Measurements from ENCODE around the gene LSM2. TPM values are rescaled to one million over a fixed set of nuclear protein-coding genes. Genes with fewer than 3 reads are reported as not detected.

LSM2 gene
- total RNA-seq, 2 experiments from 2014 or later, result 78.4 to 82.6 TPM

DNA sequence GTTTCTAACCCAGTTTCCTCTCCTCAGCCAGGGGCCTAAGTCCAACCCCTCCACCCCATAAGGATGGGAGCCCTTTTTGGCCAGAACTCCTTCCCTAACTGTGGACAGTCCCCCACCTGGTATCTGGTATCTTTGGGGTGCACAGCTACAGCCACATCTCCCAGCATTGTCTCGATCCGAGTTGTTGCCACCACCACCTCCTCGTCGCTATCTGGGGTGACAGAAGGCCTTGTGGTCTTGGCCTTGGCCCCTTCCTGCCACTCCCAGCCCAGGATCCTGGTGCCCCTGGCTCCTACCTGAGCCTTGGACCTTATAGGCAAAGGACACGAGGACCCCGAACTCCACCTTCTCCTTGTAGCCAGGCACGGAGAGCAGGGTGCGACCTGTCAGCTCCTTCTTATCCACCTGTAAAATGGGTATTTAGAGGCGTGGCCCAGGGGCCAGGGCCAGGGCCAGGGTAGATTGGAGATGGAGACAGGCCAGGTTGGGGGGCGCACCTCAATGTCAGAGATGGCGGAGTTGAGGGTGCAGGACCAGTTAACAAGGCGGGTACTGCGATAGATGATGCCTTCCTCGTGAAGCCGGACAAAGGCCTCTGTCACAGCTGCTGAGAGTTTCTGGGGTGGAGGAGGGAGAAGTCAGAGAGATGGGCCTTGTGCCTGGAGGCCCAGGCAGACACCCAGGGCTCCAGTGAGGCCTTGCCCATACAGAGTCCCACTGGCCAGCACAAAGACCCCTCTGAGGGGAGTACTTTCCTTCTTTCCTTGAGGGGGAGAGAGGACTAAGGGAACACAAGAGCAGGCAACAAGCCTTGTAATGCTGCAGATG, 22.5 kb downstream of the LSM2 start:
- BruUV-seq (replicated peaks), result no TSS peak
- H3K4me3 ChIP-seq (ENCODE audit: low read depth, low read length, poor library complexity, severe bottlenecking), result no peak overlapping the region
- TF ChIP-seq, protein P1, sequence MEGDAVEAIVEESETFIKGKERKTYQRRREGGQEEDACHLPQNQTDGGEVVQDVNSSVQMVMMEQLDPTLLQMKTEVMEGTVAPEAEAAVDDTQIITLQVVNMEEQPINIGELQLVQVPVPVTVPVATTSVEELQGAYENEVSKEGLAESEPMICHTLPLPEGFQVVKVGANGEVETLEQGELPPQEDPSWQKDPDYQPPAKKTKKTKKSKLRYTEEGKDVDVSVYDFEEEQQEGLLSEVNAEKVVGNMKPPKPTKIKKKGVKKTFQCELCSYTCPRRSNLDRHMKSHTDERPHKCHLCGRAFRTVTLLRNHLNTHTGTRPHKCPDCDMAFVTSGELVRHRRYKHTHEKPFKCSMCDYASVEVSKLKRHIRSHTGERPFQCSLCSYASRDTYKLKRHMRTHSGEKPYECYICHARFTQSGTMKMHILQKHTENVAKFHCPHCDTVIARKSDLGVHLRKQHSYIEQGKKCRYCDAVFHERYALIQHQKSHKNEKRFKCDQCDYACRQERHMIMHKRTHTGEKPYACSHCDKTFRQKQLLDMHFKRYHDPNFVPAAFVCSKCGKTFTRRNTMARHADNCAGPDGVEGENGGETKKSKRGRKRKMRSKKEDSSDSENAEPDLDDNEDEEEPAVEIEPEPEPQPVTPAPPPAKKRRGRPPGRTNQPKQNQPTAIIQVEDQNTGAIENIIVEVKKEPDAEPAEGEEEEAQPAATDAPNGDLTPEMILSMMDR (conservative IDR thresholded peaks at IDR 0.05; ENCODE audit: low read length), result no peak
- TF ChIP-seq EZH2phosphoT487 (IDR thresholded peaks at IDR 0.05; ENCODE audit: borderline replicate concordance, low read depth, low read length), result no peak
- no peak for DNase-seq (ENCODE audit: low spot score)
- H3K36me3 ChIP-seq (ENCODE audit: insufficient read depth, low read length), result peaks cover 95% of the 10 kb centered on the region
- intact Hi-C loops (cut with micrococcal nuclease; ENCODE audit: unreplicated experiment), result no loop called here
- CTCF ChIA-PET (ENCODE audit: unreplicated experiment), result no interaction called here
- no peak overlapping the region for H2AFZ ChIP-seq (ENCODE audit: low read length)
- no peaks in the 10 kb centered on the region for H4K20me1 ChIP-seq (ENCODE audit: insufficient read depth, low read length)
- no peak overlapping the region for H3K4me2 ChIP-seq (ENCODE audit: low read length)
- H3K4me1 ChIP-seq (ENCODE audit: insufficient read depth, low read length, poor library complexity, severe bottlenecking), result peaks cover 14% of the 10 kb centered on the region
- POLR2A ChIA-PET, result interaction anchor here (1.0 kb wide), 1 partner anchor 78 kb away, joined by 5 read pairs; the partner anchor contains the start of gene NEU1
- no peaks in the 10 kb centered on the region for H3K9me2 ChIP-seq (ENCODE audit: insufficient read depth, low read length)
- no peaks in the 10 kb centered on the region for H3K9me3 ChIP-seq (ENCODE audit: low read length)
- H3K79me2 ChIP-seq (ENCODE audit: insufficient read depth, low read depth, low read length), result peaks cover 8% of the 10 kb centered on the region; the same call in 1 of the 2 replicates
- no peak overlapping the region for H3K27ac ChIP-seq (ENCODE audit: low read depth, low read length, poor library complexity, severe bottlenecking)

DNA sequence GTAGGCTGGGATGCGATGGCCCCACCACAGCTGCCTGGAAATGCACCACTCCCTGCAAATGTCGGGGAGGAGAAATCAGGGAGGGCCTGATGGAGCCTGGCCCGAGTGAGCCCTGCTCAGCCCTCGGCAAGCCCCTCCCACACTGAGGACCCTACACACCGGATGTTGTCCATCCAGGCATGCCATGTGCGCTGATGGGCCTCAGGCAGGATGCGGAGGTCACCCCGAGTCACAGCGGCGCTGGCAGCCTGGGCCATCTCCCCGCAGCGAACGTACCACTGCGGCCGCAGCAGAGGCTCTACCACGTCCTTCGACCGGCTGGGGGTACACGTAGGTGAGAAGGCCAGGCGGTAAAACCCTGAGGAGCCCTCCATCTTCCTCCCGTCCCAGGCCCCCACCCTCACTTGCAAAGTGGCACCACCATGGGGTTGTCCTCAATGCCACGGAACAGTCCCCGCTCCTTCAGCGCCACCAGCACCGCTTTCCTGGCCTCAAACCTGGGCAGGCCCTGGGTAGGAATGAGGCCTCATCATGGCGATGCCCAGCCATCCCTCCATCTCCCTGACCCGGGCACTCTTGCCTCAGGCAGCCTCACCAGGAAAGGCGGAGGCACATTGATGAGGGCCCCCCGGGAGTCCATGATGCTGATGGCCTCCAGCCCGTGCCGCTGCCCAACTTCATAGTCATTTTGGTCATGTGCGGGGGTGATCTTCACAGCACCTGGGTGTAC, 24.5 kb downstream of the LSM2 start:
- Histone ChIP-seq H4K20me1 (ENCODE audit: insufficient read depth, low read length) (no peaks in the 10 kb centered on the region), H3K4me1 (ENCODE audit: insufficient read depth, low read length, poor library complexity, severe bottlenecking) (no peaks in the 10 kb centered on the region), H3K9me2 (ENCODE audit: insufficient read depth, low read length) (no peaks in the 10 kb centered on the region), H3K4me2 (ENCODE audit: low read length) (no peak overlapping the region), H2AFZ (ENCODE audit: low read length) (no peak overlapping the region), H3K4me3 (ENCODE audit: low read depth, low read length, poor library complexity, severe bottlenecking) (no peak overlapping the region), H3K27ac (ENCODE audit: low read depth, low read length, poor library complexity, severe bottlenecking) (no peak overlapping the region), H3K9me3 (ENCODE audit: low read length) (no peaks in the 10 kb centered on the region), H3K79me2 (ENCODE audit: insufficient read depth, low read depth, low read length) (no peaks in the 10 kb centered on the region), H3K36me3 (ENCODE audit: insufficient read depth, low read length) (peaks cover 96% of the 10 kb centered on the region)
- ChIA-PET POLR2A (no interaction called here), CTCF (ENCODE audit: unreplicated experiment) (no interaction called here)
- no TSS peak for BruUV-seq (replicated peaks)
- TF ChIP-seq, protein P1 (conservative IDR thresholded peaks at IDR 0.05; ENCODE audit: low read length), result no peak
- TF ChIP-seq EZH2phosphoT487 (IDR thresholded peaks at IDR 0.05; ENCODE audit: borderline replicate concordance, low read depth, low read length), result no peak
- no peak for DNase-seq (ENCODE audit: low spot score)
- intact Hi-C loops (cut with micrococcal nuclease; ENCODE audit: unreplicated experiment), result no loop called here
